Fibroblast of lung (primary cell): ENCODE data around the gene NDFIP2.

ENCODE experiments used
- EZH2 ChIP-seq: IDR thresholded peaks from 2 replicates; pipeline ENCODE4 v1.5.1; 2012; ENCODE audit warnings: low read length, control low read depth, mild to moderate bottlenecking; ENCODE audit errors: missing control alignments
- TF ChIP-seq, protein P1 (sequence below), 2 donors: IDR thresholded peaks in 1 of 2; conservative IDR thresholded peaks in 1 of 2; 1 replicate in 1 of 2; 2 replicates in 1 of 2; pipeline ENCODE4 v1.5.1; 2011 to 2012; ENCODE audit warnings: low read length in 2 of 2, control low read depth in 1 of 2, inconsistent platforms in 1 of 2, low read depth in 1 of 2, mild to moderate bottlenecking in 1 of 2

DNA sequence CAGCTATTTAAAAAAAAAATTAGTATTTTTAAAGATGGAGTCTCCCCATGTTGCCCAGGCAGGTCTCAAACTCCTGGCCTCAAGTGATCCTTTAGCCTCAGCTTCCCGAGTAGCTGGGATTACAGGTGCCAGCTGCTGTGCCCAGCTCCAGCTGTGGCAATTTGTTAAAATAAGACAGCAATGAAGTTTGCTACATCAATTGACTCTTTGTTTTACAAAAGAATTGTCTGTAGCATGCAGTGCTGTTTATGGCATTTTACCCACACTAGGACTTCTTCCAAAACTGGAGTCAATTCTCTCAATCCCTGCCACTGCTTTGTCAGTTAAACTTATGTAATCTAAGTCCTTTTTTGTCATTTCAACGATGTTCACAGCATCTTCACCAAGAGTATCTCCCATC, 49.3 kb downstream of the NDFIP2 start:
- TF ChIP-seq, protein P1, sequence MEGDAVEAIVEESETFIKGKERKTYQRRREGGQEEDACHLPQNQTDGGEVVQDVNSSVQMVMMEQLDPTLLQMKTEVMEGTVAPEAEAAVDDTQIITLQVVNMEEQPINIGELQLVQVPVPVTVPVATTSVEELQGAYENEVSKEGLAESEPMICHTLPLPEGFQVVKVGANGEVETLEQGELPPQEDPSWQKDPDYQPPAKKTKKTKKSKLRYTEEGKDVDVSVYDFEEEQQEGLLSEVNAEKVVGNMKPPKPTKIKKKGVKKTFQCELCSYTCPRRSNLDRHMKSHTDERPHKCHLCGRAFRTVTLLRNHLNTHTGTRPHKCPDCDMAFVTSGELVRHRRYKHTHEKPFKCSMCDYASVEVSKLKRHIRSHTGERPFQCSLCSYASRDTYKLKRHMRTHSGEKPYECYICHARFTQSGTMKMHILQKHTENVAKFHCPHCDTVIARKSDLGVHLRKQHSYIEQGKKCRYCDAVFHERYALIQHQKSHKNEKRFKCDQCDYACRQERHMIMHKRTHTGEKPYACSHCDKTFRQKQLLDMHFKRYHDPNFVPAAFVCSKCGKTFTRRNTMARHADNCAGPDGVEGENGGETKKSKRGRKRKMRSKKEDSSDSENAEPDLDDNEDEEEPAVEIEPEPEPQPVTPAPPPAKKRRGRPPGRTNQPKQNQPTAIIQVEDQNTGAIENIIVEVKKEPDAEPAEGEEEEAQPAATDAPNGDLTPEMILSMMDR (conservative IDR thresholded peaks at IDR 0.05 in 1 of 2, IDR thresholded peaks at IDR 0.05 in 1 of 2; ENCODE audit: low read depth in 1 of 2, low read length in 2 of 2) = no peak
- TF ChIP-seq EZH2 = no peak
